Amygdala (tissue), 56 donors: ENCODE results near the gene CCNG1.

ENCODE experiments used
- DNase-seq, 56 donors: peaks; one replicate each; lab custom pipeline; 2025; lab: John Stamatoyannopoulos, UW

CCNG1 gene

DNA sequence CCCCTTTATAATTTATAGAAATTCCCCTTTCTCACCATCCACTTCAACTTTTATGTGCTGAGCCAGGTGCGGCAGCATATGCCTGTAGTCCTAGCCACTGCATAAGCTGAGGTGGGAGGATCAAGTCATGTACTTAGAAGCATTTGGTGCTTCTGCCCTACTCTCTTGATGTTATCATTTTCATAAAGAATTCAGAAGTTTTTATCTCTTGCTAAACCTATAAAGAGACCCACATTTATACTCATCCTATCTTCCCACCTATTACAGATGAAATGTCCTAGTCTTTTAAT is 41.5 kb downstream of the CCNG1 start:
- DNase-seq, result no peak

DNA sequence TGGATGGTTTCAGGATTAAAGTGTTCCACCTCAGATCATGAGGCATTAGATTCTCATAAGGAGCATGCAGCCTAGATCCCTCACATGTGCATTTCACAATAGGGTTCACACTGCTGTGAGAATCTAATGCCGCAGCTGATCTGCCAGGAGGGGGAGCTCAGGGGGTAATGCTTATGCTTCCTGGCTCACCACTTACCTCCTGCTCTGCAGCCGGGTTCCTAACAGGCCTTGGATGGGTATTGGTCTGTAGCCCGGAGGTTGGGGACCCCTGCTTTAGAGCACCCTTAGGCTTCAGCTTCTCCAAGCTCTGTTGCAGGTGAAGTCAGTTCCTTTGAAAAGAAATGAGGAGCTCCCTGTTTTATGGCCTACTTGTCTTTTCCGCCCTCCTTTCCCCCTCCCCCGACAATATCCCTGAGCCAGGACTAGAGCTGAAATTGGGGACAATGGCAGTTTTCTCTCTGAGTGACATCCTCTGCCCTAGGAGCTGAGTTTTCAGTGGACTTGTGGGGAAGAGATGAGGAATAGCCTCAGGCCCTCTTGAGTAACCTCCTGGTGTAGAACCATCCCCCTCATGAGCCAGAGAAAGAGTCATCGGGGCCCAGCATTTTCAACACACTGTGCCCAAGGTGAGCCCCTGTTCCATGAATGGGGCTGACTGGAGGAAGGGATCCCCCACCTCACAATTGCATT is 51.8 kb downstream of the CCNG1 start:
- DNase-seq, result no peak

DNA sequence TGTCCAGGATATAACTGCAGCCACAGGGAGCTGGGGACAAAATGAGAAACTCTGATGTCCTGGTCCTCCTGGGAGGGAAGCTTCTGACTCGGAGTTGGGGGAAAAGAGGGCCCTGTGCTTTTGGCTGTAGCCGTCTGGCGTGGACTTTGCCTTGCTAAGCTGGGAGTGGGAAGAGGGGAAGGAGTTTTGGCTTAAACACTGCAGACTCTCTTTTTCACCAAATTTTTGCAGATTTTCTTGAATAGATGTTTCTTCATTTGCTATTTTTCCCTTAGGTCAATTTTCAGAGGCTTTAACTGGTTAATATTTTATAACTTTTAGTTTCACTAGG is 52.3 kb downstream of the CCNG1 start:
- no peak for DNase-seq
